ENCODE measurements around the gene B4GALNT1.

B4GALNT1 gene

DNA sequence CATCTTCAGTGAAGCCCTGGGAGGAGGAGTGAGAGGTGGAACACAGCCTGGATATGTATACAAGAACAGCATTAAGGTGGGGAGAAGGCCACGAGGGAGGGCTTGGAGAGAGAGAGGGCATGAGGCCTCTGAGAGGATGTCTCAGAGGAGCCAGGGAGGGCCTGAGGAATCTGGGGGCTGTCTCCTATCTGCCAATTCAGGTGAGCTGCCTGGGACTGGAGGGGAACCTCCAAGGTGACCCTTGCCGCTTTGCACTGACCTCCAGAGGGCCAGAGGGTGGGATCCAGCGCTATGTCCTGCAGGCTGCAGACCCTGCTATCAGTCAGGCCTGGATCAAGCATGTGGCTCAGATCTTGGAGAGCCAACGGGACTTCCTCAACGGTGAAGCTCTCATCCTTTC, 17.4 kb downstream of the B4GALNT1 start:
- peaks cover 0 to 33% (median 15%) of the 10 kb centered on the region in 3 experiments for H3K27me3 ChIP-seq (ENCODE audit: control insufficient read depth in 3 of 3, insufficient read depth in 3 of 3, low read depth in 1 of 3, low read length in 3 of 3)
- no peak overlapping the region for H2BK120ac ChIP-seq (ENCODE audit: low read depth, low read length)
- peaks cover 13 to 54% of the 10 kb centered on the region in 2 donors for H3K36me3 ChIP-seq (replicated peaks in 1 of 2; ENCODE audit: control insufficient read depth in 2 of 2, insufficient read depth in 2 of 2, low read length in 2 of 2)

GRCh38 chr12:57614948-57615500, 18.0 kb downstream of the B4GALNT1 start:
- Histone ChIP-seq H4K91ac (ENCODE audit: low read depth, low read length, poor library complexity) (no peak overlapping the region), H3K4me3 (ENCODE audit: low read length in 2 of 2) (no peak overlapping the region), H3K9me3 (replicated peaks in 1 of 2; ENCODE audit: control insufficient read depth in 2 of 2, insufficient read depth in 1 of 2, low read depth in 1 of 2, low read length in 2 of 2) (no peaks in the 10 kb centered on the region), H3K14ac (ENCODE audit: low read length) (no peak overlapping the region), H2BK5ac (ENCODE audit: low read length) (no peak overlapping the region), H2AFZ (ENCODE audit: low read length) (no peak overlapping the region), H3K9ac (ENCODE audit: low read depth, low read length, poor library complexity) (no peak overlapping the region), H3K27me3 (ENCODE audit: control insufficient read depth in 3 of 3, insufficient read depth in 3 of 3, low read depth in 1 of 3, low read length in 3 of 3) (peaks cover 0 to 30% (median 9%) of the 10 kb centered on the region in 3 experiments), H3K4ac (ENCODE audit: low read length) (no peak overlapping the region), H2BK12ac (ENCODE audit: low read length) (no peak overlapping the region), H2AK5ac (ENCODE audit: low read depth, low read length) (no peak overlapping the region), H3K23ac (ENCODE audit: low read depth, low read length, poor library complexity) (no peak overlapping the region), H2BK15ac (ENCODE audit: low read length) (no peak overlapping the region), H3K4me2 (ENCODE audit: insufficient read depth, low read length, poor library complexity, severe bottlenecking) (no peak overlapping the region), H3K36me3 (replicated peaks in 1 of 2; ENCODE audit: control insufficient read depth in 2 of 2, insufficient read depth in 2 of 2, low read length in 2 of 2) (peaks cover 13 to 54% of the 10 kb centered on the region in 2 donors), H2BK120ac (ENCODE audit: low read depth, low read length) (no peak overlapping the region), H3K27ac (replicated peaks; ENCODE audit: low read length) (no peak overlapping the region), H4K8ac (ENCODE audit: low read depth, low read length) (no peak overlapping the region), H3K18ac (ENCODE audit: low read length) (no peak overlapping the region), H3K4me1 (ENCODE audit: control insufficient read depth in 2 of 2, insufficient read depth in 1 of 2, low read depth in 1 of 2, low read length in 2 of 2) (peaks cover 6 to 9% of the 10 kb centered on the region in 2 donors), H3K79me1 (ENCODE audit: low read depth, low read length) (no peaks in the 10 kb centered on the region)
- no CpG with 5 or more reads among the region's 11 CpGs for WGBS, 2 donors (ENCODE audit: extremely low coverage in 2 of 2, insufficient read length in 2 of 2, insufficient replicate concordance in 1 of 2)
- DNase-seq (ENCODE audit: low spot score) = no peak

More for the DNA sequence above, 17.4 kb downstream of the B4GALNT1 start:
- WGBS, 2 donors (ENCODE audit: extremely low coverage in 2 of 2, insufficient read length in 2 of 2, insufficient replicate concordance in 1 of 2) = no CpG with 5 or more reads among the region's 5 CpGs
- Histone ChIP-seq H3K79me1 (ENCODE audit: low read depth, low read length) (no peaks in the 10 kb centered on the region), H4K91ac (ENCODE audit: low read depth, low read length, poor library complexity) (no peak overlapping the region), H3K4ac (ENCODE audit: low read length) (no peak overlapping the region), H3K9me3 (replicated peaks in 1 of 2; ENCODE audit: control insufficient read depth in 2 of 2, insufficient read depth in 1 of 2, low read depth in 1 of 2, low read length in 2 of 2) (no peaks in the 10 kb centered on the region), H2AFZ (ENCODE audit: low read length) (no peak overlapping the region), H4K8ac (ENCODE audit: low read depth, low read length) (no peak overlapping the region), H3K18ac (ENCODE audit: low read length) (no peak overlapping the region), H2BK15ac (ENCODE audit: low read length) (no peak overlapping the region), H3K27ac (replicated peaks; ENCODE audit: low read length) (no peak overlapping the region), H2BK12ac (ENCODE audit: low read length) (no peak overlapping the region), H3K23ac (ENCODE audit: low read depth, low read length, poor library complexity) (no peak overlapping the region), H3K9ac (ENCODE audit: low read depth, low read length, poor library complexity) (no peak overlapping the region), H3K4me1 (ENCODE audit: control insufficient read depth in 2 of 2, insufficient read depth in 1 of 2, low read depth in 1 of 2, low read length in 2 of 2) (peaks cover 4 to 6% of the 10 kb centered on the region in 2 donors), H3K4me2 (ENCODE audit: insufficient read depth, low read length, poor library complexity, severe bottlenecking) (no peak overlapping the region), H2AK5ac (ENCODE audit: low read depth, low read length) (no peak overlapping the region), H3K4me3 (ENCODE audit: low read length in 2 of 2) (no peak overlapping the region), H3K14ac (ENCODE audit: low read length) (no peak overlapping the region), H2BK5ac (ENCODE audit: low read length) (peak overlapping the region; percentile 30)
- DNase-seq (ENCODE audit: low spot score) = no peak

GRCh38 chr12:57614178-57614947, 18.6 kb downstream of the B4GALNT1 start:
- Histone ChIP-seq H2BK5ac (ENCODE audit: low read length) (no peak overlapping the region), H2AFZ (ENCODE audit: low read length) (no peak overlapping the region), H3K79me1 (ENCODE audit: low read depth, low read length) (no peaks in the 10 kb centered on the region), H3K4me3 (ENCODE audit: low read length in 2 of 2) (no peak overlapping the region), H3K36me3 (replicated peaks in 1 of 2; ENCODE audit: control insufficient read depth in 2 of 2, insufficient read depth in 2 of 2, low read length in 2 of 2) (peaks cover 13 to 54% of the 10 kb centered on the region in 2 donors), H2BK12ac (ENCODE audit: low read length) (no peak overlapping the region), H3K4me1 (ENCODE audit: control insufficient read depth in 2 of 2, insufficient read depth in 1 of 2, low read depth in 1 of 2, low read length in 2 of 2) (peaks cover 6 to 9% of the 10 kb centered on the region in 2 donors), H3K9me3 (replicated peaks in 1 of 2; ENCODE audit: control insufficient read depth in 2 of 2, insufficient read depth in 1 of 2, low read depth in 1 of 2, low read length in 2 of 2) (no peaks in the 10 kb centered on the region), H3K27me3 (ENCODE audit: control insufficient read depth in 3 of 3, insufficient read depth in 3 of 3, low read depth in 1 of 3, low read length in 3 of 3) (peaks cover 0 to 23% (median 4%) of the 10 kb centered on the region in 3 experiments), H3K27ac (replicated peaks; ENCODE audit: low read length) (no peak overlapping the region), H3K23ac (ENCODE audit: low read depth, low read length, poor library complexity) (no peak overlapping the region), H3K9ac (ENCODE audit: low read depth, low read length, poor library complexity) (no peak overlapping the region), H2BK15ac (ENCODE audit: low read length) (no peak overlapping the region), H3K18ac (ENCODE audit: low read length) (no peak overlapping the region), H2AK5ac (ENCODE audit: low read depth, low read length) (no peak overlapping the region), H2BK120ac (ENCODE audit: low read depth, low read length) (no peak overlapping the region), H4K8ac (ENCODE audit: low read depth, low read length) (no peak overlapping the region), H3K4me2 (ENCODE audit: insufficient read depth, low read length, poor library complexity, severe bottlenecking) (no peak overlapping the region), H3K4ac (ENCODE audit: low read length) (no peak overlapping the region), H4K91ac (ENCODE audit: low read depth, low read length, poor library complexity) (no peak overlapping the region), H3K14ac (ENCODE audit: low read length) (no peak overlapping the region)
- no CpG with 5 or more reads among the region's 14 CpGs for WGBS, 2 donors (ENCODE audit: extremely low coverage in 2 of 2, insufficient read length in 2 of 2, insufficient replicate concordance in 1 of 2)
- DNase-seq (ENCODE audit: low spot score) = no peak

GRCh38 chr12:57613427-57614109, 19.4 kb downstream of the B4GALNT1 start:
- H3K9ac ChIP-seq (ENCODE audit: low read depth, low read length, poor library complexity) = no peak overlapping the region
- H3K27ac ChIP-seq (replicated peaks; ENCODE audit: low read length) = no peak overlapping the region
- no peak overlapping the region for H3K23ac ChIP-seq (ENCODE audit: low read depth, low read length, poor library complexity)
- no peaks in the 10 kb centered on the region for H3K9me3 ChIP-seq (replicated peaks in 1 of 2; ENCODE audit: control insufficient read depth in 2 of 2, insufficient read depth in 1 of 2, low read depth in 1 of 2, low read length in 2 of 2)
- H2BK5ac ChIP-seq (ENCODE audit: low read length) = no peak overlapping the region
- no peak overlapping the region for H2AFZ ChIP-seq (ENCODE audit: low read length)
- WGBS, 2 donors (ENCODE audit: extremely low coverage in 2 of 2, insufficient read length in 2 of 2, insufficient replicate concordance in 1 of 2) = no CpG with 5 or more reads among the region's 10 CpGs
- H3K14ac ChIP-seq (ENCODE audit: low read length) = no peak overlapping the region
- no peak overlapping the region for H4K8ac ChIP-seq (ENCODE audit: low read depth, low read length)
- H3K4ac ChIP-seq (ENCODE audit: low read length) = no peak overlapping the region
- no peak overlapping the region for H3K4me3 ChIP-seq (ENCODE audit: low read length in 2 of 2)
- H4K91ac ChIP-seq (ENCODE audit: low read depth, low read length, poor library complexity) = no peak overlapping the region
- no peak overlapping the region for H3K18ac ChIP-seq (ENCODE audit: low read length)
- H3K4me1 ChIP-seq (ENCODE audit: control insufficient read depth in 2 of 2, insufficient read depth in 1 of 2, low read depth in 1 of 2, low read length in 2 of 2) = peaks cover 6 to 9% of the 10 kb centered on the region in 2 donors
- H3K4me2 ChIP-seq (ENCODE audit: insufficient read depth, low read length, poor library complexity, severe bottlenecking) = no peak overlapping the region
- H2BK15ac ChIP-seq (ENCODE audit: low read length) = no peak overlapping the region
- no peak overlapping the region for H2BK12ac ChIP-seq (ENCODE audit: low read length)
- peaks cover 0 to 15% (median 0%) of the 10 kb centered on the region in 3 experiments for H3K27me3 ChIP-seq (ENCODE audit: control insufficient read depth in 3 of 3, insufficient read depth in 3 of 3, low read depth in 1 of 3, low read length in 3 of 3)
- H3K36me3 ChIP-seq (replicated peaks in 1 of 2; ENCODE audit: control insufficient read depth in 2 of 2, insufficient read depth in 2 of 2, low read length in 2 of 2) = peaks cover 19 to 59% of the 10 kb centered on the region in 2 donors
- H3K79me1 ChIP-seq (ENCODE audit: low read depth, low read length) = no peaks in the 10 kb centered on the region
- no peak overlapping the region for H2AK5ac ChIP-seq (ENCODE audit: low read depth, low read length)
- DNase-seq (ENCODE audit: low spot score) = no peak
- no peak overlapping the region for H2BK120ac ChIP-seq (ENCODE audit: low read depth, low read length)

Measured in neuronal stem cell (in vitro differentiated cells).